Stimulated activated CD4-positive, alpha-beta T cell treated with anti-CD3 and anti-CD28 coated beads, Interleukin-12 subunit alpha, Interleukin-12 subunit beta, amount 100 ng/mL, for 4 hours (primary cell): ENCODE measurements around the gene CKS1B.
A peak's percentile ranks its signal among the peaks of the same experiment; 100 is the strongest.

Experiments
- DNase-seq: peaks from one replicate; pipeline ENCODE4 v3.0.0-alpha.2; 2020

The CKS1B gene

DNA sequence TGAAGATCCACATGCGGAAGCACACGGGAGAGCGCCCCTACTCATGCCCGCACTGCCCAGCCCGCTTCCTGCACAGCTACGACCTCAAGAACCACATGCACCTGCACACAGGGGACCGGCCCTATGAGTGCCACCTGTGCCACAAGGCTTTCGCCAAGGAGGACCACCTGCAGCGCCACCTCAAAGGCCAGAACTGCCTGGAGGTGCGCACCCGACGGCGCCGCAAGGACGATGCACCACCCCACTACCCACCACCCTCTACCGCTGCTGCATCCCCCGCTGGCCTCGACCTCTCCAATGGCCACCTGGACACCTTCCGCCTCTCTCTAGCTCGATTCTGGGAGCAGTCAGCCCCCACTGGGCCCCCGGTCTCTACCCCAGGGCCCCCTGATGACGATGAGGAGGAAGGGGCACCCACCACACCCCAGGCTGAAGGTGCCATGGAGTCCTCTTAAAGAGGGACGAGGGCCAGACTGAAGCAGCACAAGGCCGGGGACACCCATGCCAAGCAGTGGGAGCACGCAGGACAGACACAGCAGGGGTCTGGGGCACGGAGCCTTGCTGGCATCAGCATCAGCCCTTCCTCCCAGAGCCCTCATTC lies 41.9 kb downstream of the CKS1B start:
- DNase-seq = no peak

DNA sequence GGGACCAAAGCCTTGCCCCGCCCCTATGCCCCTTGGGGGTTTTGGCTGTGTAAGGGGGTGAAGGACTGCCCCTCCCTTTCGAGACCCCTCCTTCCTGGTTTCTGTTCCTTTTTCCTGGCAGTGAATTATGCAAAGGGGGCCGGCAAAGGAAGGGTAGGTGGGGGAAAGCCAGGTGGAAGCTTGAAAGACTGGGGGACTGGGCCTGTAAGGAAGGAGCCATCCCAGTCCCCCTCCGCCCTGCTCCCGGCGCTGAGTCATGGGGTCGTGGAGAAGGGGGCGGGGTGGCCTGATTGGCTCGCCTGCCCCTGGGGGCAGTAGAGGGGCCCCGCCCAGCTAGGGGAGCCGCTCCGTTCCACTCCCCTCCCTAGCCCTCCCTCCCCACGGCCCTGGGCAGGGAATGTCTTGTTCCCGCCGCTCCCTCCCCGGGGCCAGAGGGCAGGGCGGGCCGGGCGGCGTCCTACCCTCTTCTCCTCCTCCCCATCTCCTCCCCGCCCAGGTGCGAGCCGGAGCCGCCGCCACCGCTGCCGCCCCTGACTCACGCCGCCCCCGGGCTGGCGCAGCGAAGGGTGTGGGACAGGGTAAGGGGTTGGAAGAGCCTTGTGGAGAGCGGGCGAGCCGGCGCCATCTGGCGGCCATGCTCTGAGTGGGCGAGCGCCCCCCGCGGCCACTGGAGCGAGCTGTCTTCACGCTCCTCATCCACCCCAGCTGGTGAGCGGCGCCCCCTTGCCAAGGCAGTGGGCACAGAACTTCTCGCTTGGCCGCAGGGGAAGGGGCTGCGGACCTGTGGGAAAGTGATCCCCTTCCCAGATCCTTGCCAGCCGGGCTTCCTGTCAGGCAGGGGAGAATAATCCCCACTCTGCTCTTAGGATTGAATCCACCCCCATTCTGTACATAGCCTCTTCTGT lies 42.8 kb downstream of the CKS1B start:
- DNase-seq = peak; percentile 92

DNA sequence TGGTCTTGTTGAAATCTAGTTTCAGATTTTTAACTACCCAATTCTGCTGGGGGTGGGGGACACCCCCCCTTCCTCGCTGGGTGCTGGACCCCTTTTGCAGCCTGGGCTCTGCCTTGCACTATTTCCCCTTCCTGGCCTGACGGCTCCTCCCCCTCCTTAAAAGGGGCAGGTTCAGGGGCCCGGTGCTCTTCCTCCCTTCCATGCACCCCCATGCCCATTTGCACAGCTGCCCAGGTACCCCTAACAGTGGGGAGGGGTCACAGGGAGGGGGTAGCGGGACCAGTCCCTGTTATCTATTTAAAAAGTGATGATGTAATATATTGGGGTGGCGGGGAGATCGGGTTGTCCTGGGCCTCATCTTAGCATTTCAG lies 43.5 kb downstream of the CKS1B start:
- no peak for DNase-seq

DNA sequence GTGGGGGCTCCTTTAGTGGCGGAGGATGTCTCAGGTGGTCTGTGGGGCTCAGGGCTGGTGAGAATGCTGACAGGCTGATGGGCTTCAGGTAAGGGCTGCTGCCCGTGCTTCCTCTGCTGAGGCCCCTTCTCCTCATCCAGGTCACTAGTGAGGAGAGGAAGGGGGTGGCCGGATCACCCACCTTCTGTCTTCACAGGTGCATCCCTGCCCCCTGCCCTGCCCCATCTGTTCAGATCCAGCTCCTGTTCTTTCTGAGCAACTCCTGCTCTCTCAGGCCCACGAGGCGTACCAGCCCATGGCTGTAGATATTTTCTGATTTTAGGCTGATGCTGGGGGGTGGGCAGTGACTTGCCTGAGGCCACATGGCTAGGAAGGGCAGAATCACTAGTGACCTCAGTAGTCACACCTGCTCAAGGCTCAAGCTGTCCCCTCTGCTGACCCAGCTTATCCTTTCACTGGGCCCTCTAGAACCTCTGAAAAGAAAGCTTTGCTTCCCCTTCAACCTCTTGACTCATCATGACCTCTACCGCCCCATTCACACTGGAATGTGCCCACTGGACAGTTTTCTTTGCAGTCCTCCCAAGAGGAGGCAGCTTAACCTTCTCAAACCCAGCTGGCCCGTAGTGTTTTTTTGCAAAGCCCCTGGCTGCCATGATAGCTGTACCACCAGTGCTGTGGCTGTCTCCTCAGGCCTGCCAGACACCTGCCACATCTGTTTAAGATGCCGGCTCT lies 44.3 kb downstream of the CKS1B start:
- DNase-seq = no peak

DNA sequence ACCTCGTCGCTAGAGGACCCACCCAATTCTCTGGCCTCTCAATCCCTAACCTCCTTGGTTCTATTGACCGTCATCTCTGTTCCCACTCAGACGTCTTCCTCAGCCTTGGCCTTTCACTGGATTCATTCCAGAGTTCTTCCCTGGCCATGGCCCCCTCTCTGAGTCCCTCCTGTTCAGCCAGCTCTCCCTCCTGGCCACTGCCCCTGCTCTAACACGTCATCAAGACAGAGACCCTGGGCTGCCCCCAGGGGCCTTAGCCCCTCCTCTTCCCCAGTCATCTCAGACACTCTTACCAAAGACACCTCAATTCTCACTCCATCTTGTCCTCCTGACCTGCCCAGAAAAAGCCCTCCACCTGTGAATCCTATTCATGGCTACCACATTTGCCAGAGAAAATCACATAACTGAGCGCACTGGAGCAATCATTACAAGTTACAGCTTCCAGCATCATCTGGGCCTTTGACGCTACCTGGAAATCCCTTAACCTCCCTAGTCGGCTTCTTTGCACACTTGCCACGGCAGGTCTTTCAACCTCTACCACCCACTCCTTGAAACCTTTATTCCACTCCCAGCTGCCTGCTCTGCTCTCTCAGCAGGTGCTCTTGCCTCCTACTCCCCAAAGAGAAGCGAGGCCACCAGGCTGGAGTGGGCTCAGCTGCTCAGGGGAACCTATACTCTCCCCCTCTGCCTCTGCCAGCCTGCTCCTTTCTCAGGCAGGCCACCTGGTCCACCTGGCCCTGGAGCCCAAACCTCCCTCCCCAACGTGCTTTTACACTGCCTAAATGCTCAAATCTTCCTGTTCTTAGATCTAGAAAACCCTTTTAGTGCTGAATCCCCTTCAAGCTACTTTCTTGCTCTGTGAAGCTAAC lies 45.1 kb downstream of the CKS1B start:
- DNase-seq = no peak

DNA sequence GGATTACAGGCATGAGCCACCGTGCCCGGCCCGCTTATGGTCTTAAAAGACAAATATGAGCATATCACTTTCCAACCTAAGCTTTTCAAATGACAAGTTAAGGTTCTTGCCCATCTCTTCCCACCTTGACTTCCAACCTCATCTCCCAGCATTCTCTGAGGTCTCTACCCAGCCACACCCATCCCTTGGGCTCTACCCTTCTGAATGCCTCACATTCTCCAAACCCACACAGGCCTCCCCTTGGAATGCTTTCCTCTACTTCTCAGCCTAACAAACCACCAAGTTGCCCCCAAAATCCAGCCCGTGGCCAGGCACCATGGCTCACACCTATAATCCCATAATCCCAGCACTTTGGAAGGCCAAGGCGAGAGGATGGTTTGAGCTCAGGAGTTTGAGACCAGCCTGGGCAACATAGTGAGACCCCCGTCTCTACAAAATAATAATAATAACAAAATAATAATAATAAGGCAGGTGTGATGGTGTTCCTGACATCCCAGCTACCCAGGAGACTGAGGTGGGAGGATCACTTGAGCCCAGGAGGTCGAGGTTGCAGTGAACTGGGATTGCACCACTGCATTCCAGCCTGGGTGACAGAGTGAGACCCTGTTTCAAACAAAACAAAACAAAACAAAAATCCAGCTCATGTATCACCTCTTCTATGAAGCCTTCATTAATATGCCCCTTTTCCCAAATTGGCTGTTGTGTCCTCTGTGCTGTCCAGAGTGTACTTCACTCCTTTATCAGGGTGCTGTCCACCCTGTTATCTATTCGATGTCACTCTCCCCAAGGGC lies 47.9 kb downstream of the CKS1B start:
- no peak for DNase-seq

DNA sequence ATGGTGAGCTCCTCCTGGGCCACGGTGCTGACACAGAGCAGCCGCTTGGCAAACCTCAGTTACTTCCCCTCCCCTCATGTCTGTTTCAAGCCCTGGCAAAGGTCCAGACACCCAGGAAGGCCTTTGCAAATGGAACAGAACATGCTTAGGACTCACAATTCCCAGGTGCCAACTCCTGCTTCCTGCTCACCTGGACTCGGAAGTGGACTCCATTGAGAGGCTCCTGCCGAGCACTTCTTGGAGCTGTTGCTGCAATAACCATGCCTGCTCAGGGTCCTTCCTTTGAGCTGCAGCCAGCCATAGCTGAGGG lies 48.4 kb downstream of the CKS1B start:
- DNase-seq = no peak

DNA sequence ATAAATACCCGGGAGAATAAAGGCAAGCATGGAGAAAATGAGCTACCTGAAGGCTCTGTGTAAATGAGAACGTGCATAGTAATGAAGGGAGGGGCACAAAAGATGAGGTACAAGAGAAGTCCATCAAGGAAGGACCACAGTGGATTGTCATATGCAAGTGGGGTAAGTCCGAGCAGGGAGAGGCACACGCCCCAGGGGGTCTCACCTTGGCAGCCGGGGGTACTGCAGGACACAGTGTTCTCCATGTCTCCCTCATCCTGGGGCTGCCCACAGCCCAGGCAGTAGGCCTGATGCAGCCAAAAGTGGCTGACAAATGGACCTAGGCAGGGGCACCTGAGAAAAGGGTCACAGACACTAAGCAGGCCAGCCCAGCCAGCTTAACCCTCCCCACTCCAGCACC lies 49.1 kb downstream of the CKS1B start:
- no peak for DNase-seq

DNA sequence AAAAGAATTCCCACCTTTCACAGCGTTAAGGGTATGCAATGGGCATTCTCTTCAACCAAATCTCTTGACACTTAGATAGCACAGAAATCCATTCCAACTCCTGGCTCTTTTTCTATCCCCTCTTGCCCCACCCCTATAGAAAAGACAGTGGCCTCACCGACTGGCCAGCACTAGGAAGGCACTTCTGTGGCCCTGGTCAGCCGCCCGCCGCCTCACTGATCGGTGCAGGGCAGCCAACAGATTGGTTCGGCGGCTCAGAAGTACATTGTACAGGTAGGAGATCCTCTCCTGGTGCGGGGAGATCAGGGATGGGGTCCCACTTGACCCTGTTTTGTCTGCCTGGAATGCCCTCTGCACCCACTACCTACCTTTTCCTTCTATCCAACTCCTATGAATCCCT lies 49.8 kb downstream of the CKS1B start:
- no peak for DNase-seq

DNA sequence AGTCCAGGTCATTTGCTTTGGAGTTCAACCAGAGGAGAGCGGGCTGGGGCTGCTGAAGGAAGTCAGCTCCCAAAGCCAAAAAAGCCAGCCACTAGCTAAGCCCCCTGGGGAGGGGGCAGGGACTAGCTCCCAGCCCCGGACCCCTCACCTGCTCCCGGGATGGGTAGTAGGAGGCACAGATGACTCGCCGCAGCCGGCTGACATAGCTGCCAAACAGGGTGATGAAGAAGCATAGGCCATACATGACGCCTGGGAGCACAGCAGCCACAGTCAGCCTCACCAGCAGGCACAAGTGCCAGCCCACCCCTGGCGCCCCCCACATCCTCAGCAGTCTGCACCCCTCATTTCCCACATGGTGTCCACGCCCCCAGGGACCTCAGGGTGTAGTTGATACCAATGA lies 51.7 kb downstream of the CKS1B start:
- no peak for DNase-seq

DNA sequence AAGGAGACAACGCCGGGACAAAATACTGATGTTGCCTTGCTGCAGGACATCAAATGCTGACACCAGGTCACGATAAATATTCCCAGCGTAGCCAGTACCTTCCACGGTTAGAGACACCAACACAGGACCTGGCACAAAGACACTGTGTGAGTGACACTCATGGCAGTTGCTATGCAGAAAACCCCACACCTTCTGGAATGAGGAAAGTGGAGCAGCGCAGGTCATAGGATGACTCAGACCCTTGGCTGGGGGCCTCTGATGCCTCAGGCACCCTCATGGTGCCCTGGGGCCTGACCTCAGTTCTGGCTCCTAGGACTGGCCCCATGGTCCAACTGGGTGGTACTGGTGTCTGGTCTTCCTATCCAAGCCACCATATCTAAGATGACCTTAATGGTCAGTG lies 52.1 kb downstream of the CKS1B start:
- no peak for DNase-seq
